ENCODE data around the gene FOXQ1. TPM values are rescaled to one million over a fixed set of nuclear protein-coding genes. Genes with fewer than 3 reads are reported as not detected.

Gene FOXQ1
- total and polyA plus RNA-seq, 2 of the 13 experiments (the other 11 are each of a cell fraction or from before 2014, with no cell fraction given), result 35.2 to 39.8 TPM

- no peak for TF ChIP-seq DBP (CRISPR knock-in tag; IDR thresholded peaks at IDR 0.05; ENCODE audit: not compliant biosample characterization)
- peak; percentile 54 for TF ChIP-seq ZMYM3 (CRISPR knock-in tag; IDR thresholded peaks at IDR 0.05)
- TF ChIP-seq PAF1 (CRISPR knock-in tag; IDR thresholded peaks at IDR 0.05), result no peak
- TF ChIP-seq ZNF605 (CRISPR knock-in tag; IDR thresholded peaks at IDR 0.05), result peak; percentile 74
- 0 out of 2 replicates have a peak, but pooled peaks have one; percentile 15 for TF ChIP-seq ZNF543 (CRISPR knock-in tag; IDR thresholded peaks at IDR 0.05)
- TF ChIP-seq HOXA5 (CRISPR knock-in tag; IDR thresholded peaks at IDR 0.05), result no peak
- no peak for TF ChIP-seq ARNTL (CRISPR knock-in tag; IDR thresholded peaks at IDR 0.05)
- TF ChIP-seq ZNF20 (CRISPR knock-in tag; IDR thresholded peaks at IDR 0.05), result no peak
- no peak for TF ChIP-seq ZNF616 (CRISPR knock-in tag; IDR thresholded peaks at IDR 0.05; ENCODE audit: low read depth)
- TF ChIP-seq EED (CRISPR knock-in tag; IDR thresholded peaks at IDR 0.05), result no peak
- no peak for TF ChIP-seq HMG20B (CRISPR knock-in tag; conservative IDR thresholded peaks at IDR 0.05)
- no peak for TF ChIP-seq CEBPB (IDR thresholded peaks at IDR 0.05; ENCODE audit: borderline replicate concordance, low read depth, low read length)
- TF ChIP-seq RXRA (CRISPR knock-in tag; IDR thresholded peaks at IDR 0.05), result no peak
- TF ChIP-seq ZNF670 (CRISPR knock-in tag; IDR thresholded peaks at IDR 0.05; ENCODE audit: borderline replicate concordance), result no peak
- TF ChIP-seq NCOA1 (CRISPR knock-in tag; IDR thresholded peaks at IDR 0.05), result no peak
- no peak for TF ChIP-seq RFX1 (IDR thresholded peaks at IDR 0.05)
- TF ChIP-seq TIGD3 (CRISPR knock-in tag; IDR thresholded peaks at IDR 0.05; ENCODE audit: borderline replicate concordance), result no peak
- no peak for TF ChIP-seq EHMT2 (IDR thresholded peaks at IDR 0.05; ENCODE audit: borderline replicate concordance, low read depth, low read length)
- no peak for TF ChIP-seq POLR2G (IDR thresholded peaks at IDR 0.05; ENCODE audit: low read depth, low read length)
- TF ChIP-seq MAFK (conservative IDR thresholded peaks at IDR 0.05 in 1 of 2, IDR thresholded peaks at IDR 0.05 in 1 of 2; ENCODE audit: low read length in 2 of 2), result peak; percentile 99
- TF ChIP-seq GATA4 (IDR thresholded peaks at IDR 0.05; ENCODE audit: borderline replicate concordance, low read depth), result no peak
- no peak for TF ChIP-seq ISL2 (CRISPR knock-in tag; IDR thresholded peaks at IDR 0.05)
- TF ChIP-seq SNRNP70 (IDR thresholded peaks at IDR 0.05; ENCODE audit: low read depth, low read length), result no peak
- TF ChIP-seq RFXAP (CRISPR knock-in tag; IDR thresholded peaks at IDR 0.05; ENCODE audit: borderline replicate concordance), result no peak
- TF ChIP-seq KLF6 (CRISPR knock-in tag; IDR thresholded peaks at IDR 0.05), result no peak
- TF ChIP-seq ZFP41 (CRISPR knock-in tag; IDR thresholded peaks at IDR 0.05; ENCODE audit: borderline replicate concordance), result no peak
- TF ChIP-seq STAG1 (CRISPR knock-in tag; IDR thresholded peaks at IDR 0.05), result peak; percentile 21; the same call in 1 of the 2 replicates
- TF ChIP-seq ZNF773 (CRISPR knock-in tag; IDR thresholded peaks at IDR 0.05; ENCODE audit: borderline replicate concordance), result no peak; the same call in 1 of the 2 replicates
- TF ChIP-seq AGO1 (IDR thresholded peaks at IDR 0.05; ENCODE audit: low read depth, low read length, poor library complexity, severe bottlenecking), result no peak
- TF ChIP-seq ZNF501 (CRISPR knock-in tag; IDR thresholded peaks at IDR 0.05), result 0 out of 2 replicates have a peak, but pooled peaks have one; percentile 7
These were observed 47.1 kb upstream of the FOXQ1 start (continued) for GRCh38 chr6:1264619-1265445.
